GM12874 (cell line): ENCODE data around the gene RNF121.

Source experiments
- TF ChIP-seq, protein P1 (sequence below): IDR thresholded peaks from 2 replicates; pipeline ENCODE4 v1.5.1; 2011; ENCODE audit warnings: low read depth, mild to moderate bottlenecking, control low read depth, low read length, moderate library complexity; ENCODE audit not compliant: insufficient read depth

Gene RNF121

DNA sequence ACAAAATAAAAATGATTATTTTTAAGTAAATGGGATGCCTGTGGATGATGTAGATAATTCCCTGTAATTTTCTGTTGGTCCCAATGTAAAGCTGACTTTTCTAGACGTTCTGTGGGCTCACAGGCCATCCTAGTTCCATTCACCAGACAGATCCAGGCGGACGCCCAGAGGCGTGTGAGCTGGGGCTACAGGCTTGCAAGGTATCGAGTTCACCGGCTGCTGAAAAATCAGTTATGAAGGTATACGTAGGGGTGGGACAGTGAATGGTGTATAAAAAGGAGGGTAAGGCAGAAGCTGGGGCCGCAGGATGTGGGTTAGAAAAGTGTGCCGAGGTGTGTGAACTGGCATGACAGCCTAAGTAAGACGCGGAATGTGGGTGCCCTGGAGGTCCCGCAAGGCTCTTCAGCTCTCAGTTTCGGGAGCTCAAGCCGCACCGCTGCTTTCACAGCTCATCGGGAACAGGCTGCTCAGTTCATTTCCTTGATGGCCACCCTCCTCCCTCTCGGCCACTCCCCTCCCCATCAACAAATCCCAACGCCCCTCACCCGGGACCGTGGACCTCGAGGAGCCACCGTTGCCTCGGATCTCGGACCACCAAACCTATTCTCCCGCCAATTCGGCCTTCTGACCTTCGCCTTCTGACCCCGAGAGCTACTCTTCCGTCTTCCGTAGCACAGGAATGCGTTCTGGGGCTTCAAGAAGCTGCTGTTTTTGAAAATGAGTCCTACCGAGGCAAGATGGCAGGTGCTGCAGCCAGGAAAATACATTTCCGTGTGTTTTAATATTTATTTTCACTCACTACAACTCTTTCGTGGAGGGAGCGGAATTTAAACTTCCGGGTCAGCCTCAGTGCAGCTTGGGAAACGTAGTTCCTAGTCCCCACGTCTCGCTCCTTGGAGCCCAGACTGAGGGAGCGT is 768 bp upstream of the RNF121 start, which contains the start of gene XNDC1N:
Gene XNDC1N, minus strand, starts transcription at position 775 of the 917 bp plus-strand sequence. CDS start 5,241 bp downstream, outside the sequence.
- TF ChIP-seq, protein P1, sequence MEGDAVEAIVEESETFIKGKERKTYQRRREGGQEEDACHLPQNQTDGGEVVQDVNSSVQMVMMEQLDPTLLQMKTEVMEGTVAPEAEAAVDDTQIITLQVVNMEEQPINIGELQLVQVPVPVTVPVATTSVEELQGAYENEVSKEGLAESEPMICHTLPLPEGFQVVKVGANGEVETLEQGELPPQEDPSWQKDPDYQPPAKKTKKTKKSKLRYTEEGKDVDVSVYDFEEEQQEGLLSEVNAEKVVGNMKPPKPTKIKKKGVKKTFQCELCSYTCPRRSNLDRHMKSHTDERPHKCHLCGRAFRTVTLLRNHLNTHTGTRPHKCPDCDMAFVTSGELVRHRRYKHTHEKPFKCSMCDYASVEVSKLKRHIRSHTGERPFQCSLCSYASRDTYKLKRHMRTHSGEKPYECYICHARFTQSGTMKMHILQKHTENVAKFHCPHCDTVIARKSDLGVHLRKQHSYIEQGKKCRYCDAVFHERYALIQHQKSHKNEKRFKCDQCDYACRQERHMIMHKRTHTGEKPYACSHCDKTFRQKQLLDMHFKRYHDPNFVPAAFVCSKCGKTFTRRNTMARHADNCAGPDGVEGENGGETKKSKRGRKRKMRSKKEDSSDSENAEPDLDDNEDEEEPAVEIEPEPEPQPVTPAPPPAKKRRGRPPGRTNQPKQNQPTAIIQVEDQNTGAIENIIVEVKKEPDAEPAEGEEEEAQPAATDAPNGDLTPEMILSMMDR = no peak

DNA sequence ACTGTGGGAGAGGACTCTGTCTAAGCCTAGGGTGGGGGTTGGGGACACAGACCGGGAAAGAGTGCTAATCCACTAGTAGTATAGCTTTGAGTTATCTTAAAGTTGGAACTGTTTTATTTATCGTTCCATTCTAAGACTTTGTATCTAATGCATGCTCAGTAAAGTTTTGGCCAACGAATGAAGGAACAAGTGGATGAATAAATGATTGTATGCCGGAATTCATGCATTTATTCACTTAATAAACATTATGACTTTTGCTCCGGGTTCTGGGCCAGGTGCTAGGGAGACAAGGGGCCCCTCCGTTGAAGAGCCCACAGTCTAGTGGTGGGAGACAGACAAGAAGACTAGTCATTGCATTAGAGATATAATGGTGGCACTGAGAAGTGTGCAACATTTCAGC is 645 bp downstream of the RNF121 start:
- TF ChIP-seq, protein P1 = no peak

- TF ChIP-seq, protein P1 = no peak
These were observed 1.9 kb downstream of the RNF121 start for GRCh38 chr11:71930556-71931244.

GRCh38 chr11:71931245-71931602 is 2.4 kb downstream of the RNF121 start:
- TF ChIP-seq, protein P1 = no peak

DNA sequence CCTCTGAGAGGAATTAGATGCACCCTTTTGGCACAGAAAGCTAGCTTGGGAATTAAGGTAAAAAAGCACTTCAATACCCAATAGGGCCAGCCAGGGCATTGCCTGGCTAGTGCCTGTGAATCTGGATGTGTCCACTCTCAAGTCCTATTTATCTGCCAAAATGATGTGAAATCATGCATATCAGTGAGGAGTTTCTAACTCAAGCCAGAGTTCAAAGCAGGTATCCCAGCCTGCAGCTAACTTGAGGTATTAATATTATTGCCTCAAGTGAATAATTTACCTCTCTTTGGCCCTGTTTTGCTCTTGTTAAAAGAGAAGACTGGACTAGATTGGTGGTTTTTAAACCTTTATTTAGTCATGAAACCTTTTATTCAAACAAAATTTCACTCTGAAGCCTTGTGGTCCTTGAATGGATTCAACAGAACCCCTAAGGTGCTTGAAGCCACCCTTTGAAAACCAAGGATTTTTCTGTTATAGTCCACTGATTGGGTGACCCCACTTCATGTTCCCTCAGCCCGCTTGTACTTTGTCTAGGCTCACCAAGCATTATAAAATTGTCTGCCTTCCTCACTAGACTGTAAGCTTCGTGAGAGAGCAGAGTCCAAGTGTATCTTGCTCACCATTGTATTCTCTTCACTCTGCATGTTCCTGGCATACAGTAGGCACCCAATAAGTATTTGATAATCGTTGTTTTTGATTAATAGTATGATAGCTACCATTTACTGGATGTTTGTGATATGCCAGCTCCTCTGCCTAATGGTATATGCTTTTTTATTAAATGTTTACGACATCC is 4.5 kb downstream of the RNF121 start:
- TF ChIP-seq, protein P1 = no peak

GRCh38 chr11:71934213-71934612 is 5.4 kb downstream of the RNF121 start:
- TF ChIP-seq, protein P1 = 0 out of 2 replicates have a peak, but pooled peaks have one; percentile 9
